ENCODE data around the gene STYXL1.

- TF ChIP-seq CTCF (conservative IDR thresholded peaks at IDR 0.05 in 1 of 2, IDR thresholded peaks at IDR 0.05 in 1 of 2; ENCODE audit: extremely low read depth in 1 of 2, insufficient read depth in 1 of 2, low read depth in 1 of 2, low read length in 2 of 2) (no peak), EZH2 (IDR thresholded peaks at IDR 0.05; ENCODE audit: borderline replicate concordance, low read length) (no peak)
These were observed 26.6 kb upstream of the STYXL1 start for GRCh38 chr7:76074306-76074971.

All from mammary epithelial cell (primary cell).